Stomach (tissue), 9 donors: ENCODE data around the gene WSB2. TPM values are rescaled to one million over a fixed set of nuclear protein-coding genes. Genes with fewer than 3 reads are reported as not detected.

Experiments used
- DNase-seq, 2 donors: peaks; one replicate each; pipeline versions ENCODE4 v3.0.0 to v3.0.0-alpha.2; 2013 to 2019
- H3K27ac ChIP-seq, 5 donors: fragments of 200-600 bp in 4 of 5; sonication (generic) in 4 of 5; one replicate each; pipeline ENCODE4 v1.5.1; 2013 to 2019; ENCODE audit warnings: mild to moderate bottlenecking in 1 of 5, moderate library complexity in 1 of 5
- H3K27me3 ChIP-seq, 3 donors: fragments of 200-600 bp; sonication (generic); one replicate each; pipeline ENCODE4 v1.5.1; 2017 to 2019; ENCODE audit warnings: mixed run types in 1 of 3
- H3K36me3 ChIP-seq, 4 donors: fragments of 200-600 bp; sonication (generic); 1 replicate in 3 of 4; 2 replicates in 1 of 4; pipeline ENCODE4 v1.5.1; 2016 to 2019
- H3K4me1 ChIP-seq, 4 donors: fragments of 200-600 bp; sonication (generic); one replicate each; pipeline ENCODE4 v1.5.1; 2016 to 2019
- H3K4me3 ChIP-seq, 4 donors: fragments of 200-600 bp; sonication (generic) in 3 of 4; one replicate each; pipeline ENCODE4 v1.5.1; 2016 to 2019; ENCODE audit warnings: mild to moderate bottlenecking in 1 of 4
- H3K9me3 ChIP-seq, 4 donors: fragments of 200-600 bp; sonication (generic); one replicate each; pipeline ENCODE4 v1.5.1; 2016 to 2019
- EP300 ChIP-seq: sonication (generic); formaldehyde crosslinking; IDR thresholded peaks from one replicate; pipeline ENCODE4 v1.6.1; 2017; ENCODE audit warnings: antibody characterized with exemption
- POLR2A ChIP-seq, 4 donors: fragments of 450-650 bp; IDR thresholded peaks; one replicate each; pipeline ENCODE4 v1.6.1; 2016; ENCODE audit warnings: antibody characterized with exemption in 4 of 4, control low read depth in 2 of 4, mild to moderate bottlenecking in 1 of 4, moderate library complexity in 1 of 4
- POLR2AphosphoS5 ChIP-seq, 3 donors: sonication (generic); formaldehyde crosslinking; IDR thresholded peaks; one replicate each; pipeline ENCODE4 v1.6.1; 2016; ENCODE audit warnings: antibody characterized with exemption in 3 of 3
- WGBS, 5 donors: extraction: QIAGEN DNeasy Blood & Tissue Kit in 3 of 5; methylation state at CpG; one replicate each; pipeline versions ENCODE4 v1.1.5 to v1.1.7; 2013 to 2018; 5-methylcytosine and 5-hydroxymethylcytosine counted together
- intact Hi-C: fragments of 100-400 bp; cut with DNase I; formaldehyde crosslinking; loops from one replicate; pipeline ENCODE4 v1.15.1; 2023; ENCODE audit warnings: low total_unique reads
- polyA plus RNA-seq, 3 donors: library from polyadenylated mRNA; stranded (reverse); fragments of 200-250 nt; gene quantifications; one replicate each; pipeline ENCODE4 v1.2.3, GENCODE V29; 2013
- total RNA-seq, 5 donors: library from RNA; depleted of rRNA; stranded (reverse); fragments of >200 nt; gene quantifications; one replicate each; pipeline versions ENCODE4 v1.1.0 to v1.2.3, GENCODE V29; 2014 to 2016
- TF ChIP-seq, protein P1 (sequence below), 7 experiments: fragments of 450-650 bp in 4 of 7; fragments of 200-600 bp in 3 of 7; sonication (generic) in 3 of 7; IDR thresholded peaks; one replicate each; pipeline ENCODE4 v1.5.1; 2016 to 2019; ENCODE audit warnings: antibody characterized with exemption in 7 of 7, control low read depth in 2 of 7, mild to moderate bottlenecking in 1 of 7
- donor health status: healthy with polysubstance abuse.
- donor health status: Bipolar disorder and iron deficiency.
- donor health status: healthy.

The WSB2 gene
- total and polyA plus RNA-seq, 8 donors = 32.4 to 110 (median 79.9) TPM

DNA sequence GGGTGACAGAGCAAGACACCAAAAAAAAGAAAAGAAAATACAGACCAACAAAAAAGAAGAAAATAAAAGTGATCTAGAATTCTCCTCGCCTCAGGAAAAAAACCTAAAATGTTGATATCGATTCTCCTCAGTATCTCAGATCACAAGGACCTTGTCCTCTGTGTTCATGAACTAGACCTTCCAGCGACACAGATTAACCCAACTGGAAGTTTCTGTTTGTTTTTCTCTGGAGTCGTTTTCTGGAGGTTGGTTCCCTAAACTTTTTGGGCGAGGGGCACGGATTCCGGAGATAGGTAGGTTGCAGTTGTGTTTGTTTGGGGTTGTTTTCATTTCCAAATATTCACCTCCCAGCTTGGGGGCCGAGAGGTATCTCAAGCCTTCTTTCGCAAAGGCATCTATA, 45.0 kb downstream of the WSB2 start:
- intact Hi-C loops = no loop called here
- H3K9me3 ChIP-seq = no peaks in the 10 kb centered on the region
- H3K4me3 ChIP-seq = peak overlapping the region; percentile 90 to 96 (median 92)
- WGBS, 5 donors = 11 to 25% (median 21%) methylated on average over 9 of the region's 9 CpGs
- H3K27ac ChIP-seq = peak overlapping the region in 2 of 5 donors; percentile 83 to 84
- no peaks in the 10 kb centered on the region for H3K27me3 ChIP-seq
- DNase-seq = peak in 1 of 2 donors; percentile 12
- no peak for TF ChIP-seq POLR2AphosphoS5 (IDR thresholded peaks at IDR 0.05)
- TF ChIP-seq POLR2A (IDR thresholded peaks at IDR 0.05) = no peak
- TF ChIP-seq, protein P1, sequence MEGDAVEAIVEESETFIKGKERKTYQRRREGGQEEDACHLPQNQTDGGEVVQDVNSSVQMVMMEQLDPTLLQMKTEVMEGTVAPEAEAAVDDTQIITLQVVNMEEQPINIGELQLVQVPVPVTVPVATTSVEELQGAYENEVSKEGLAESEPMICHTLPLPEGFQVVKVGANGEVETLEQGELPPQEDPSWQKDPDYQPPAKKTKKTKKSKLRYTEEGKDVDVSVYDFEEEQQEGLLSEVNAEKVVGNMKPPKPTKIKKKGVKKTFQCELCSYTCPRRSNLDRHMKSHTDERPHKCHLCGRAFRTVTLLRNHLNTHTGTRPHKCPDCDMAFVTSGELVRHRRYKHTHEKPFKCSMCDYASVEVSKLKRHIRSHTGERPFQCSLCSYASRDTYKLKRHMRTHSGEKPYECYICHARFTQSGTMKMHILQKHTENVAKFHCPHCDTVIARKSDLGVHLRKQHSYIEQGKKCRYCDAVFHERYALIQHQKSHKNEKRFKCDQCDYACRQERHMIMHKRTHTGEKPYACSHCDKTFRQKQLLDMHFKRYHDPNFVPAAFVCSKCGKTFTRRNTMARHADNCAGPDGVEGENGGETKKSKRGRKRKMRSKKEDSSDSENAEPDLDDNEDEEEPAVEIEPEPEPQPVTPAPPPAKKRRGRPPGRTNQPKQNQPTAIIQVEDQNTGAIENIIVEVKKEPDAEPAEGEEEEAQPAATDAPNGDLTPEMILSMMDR (IDR thresholded peaks at IDR 0.05) = no peak
- TF ChIP-seq EP300 = no peak
- peaks cover 16 to 22% (median 21%) of the 10 kb centered on the region in 4 donors for H3K36me3 ChIP-seq
- peaks cover 6 to 24% (median 18%) of the 10 kb centered on the region in 4 donors for H3K4me1 ChIP-seq

DNA sequence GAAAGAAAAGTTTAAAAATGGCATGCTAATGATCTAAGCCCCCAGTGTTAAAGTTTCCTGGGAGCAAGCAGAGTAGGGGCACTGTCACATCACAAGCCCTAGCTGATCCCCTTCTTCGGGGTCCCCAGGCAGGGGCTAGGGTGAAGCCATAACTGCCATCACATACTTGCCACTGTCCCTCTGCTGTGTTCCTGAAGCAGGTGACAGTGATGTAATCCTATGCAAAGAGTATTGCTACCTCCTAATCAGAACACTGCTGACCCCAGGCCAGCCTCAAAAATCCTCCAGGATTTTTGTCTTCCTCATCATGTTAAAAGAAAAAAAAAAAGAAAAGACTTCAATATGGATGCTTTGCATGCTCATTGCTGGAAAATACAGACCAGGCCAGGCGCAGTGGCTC, 45.7 kb downstream of the WSB2 start:
- 85 to 98% (median 90%) methylated on average over 2 of the region's 2 CpGs for WGBS, 5 donors
- intact Hi-C loops = no loop called here
- H3K4me1 ChIP-seq = peaks cover 6 to 24% (median 18%) of the 10 kb centered on the region in 4 donors
- peaks cover 12 to 15% (median 15%) of the 10 kb centered on the region in 4 donors for H3K36me3 ChIP-seq
- H3K27me3 ChIP-seq = no peaks in the 10 kb centered on the region
- DNase-seq = no peak
- H3K27ac ChIP-seq = no peak overlapping the region
- TF ChIP-seq, protein P1 (IDR thresholded peaks at IDR 0.05) = no peak
- TF ChIP-seq EP300 (no peak), POLR2AphosphoS5 (IDR thresholded peaks at IDR 0.05) (no peak), POLR2A (IDR thresholded peaks at IDR 0.05) (no peak)
- H3K4me3 ChIP-seq = no peak overlapping the region
- H3K9me3 ChIP-seq = no peaks in the 10 kb centered on the region

DNA sequence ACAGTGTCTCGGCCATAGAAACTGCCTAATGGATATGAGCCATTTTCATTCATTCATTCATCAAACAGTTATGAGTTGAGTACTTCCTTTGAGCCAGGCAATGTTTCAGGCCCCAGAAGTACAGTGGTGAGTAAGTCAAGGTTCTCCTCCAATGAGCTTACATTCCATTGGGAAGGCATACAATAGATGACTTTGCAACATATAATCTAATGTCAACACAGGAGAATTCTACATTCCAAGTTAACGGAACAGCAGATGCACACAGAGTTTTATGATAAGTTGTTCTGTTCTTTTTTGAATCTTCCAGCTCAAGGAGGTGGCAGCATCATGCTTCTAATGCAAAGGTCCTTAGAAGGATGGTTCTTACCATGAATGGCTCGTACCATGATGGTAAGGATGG, 47.7 kb downstream of the WSB2 start:
- 67 to 82% (median 76%) methylated on average over 3 of the region's 3 CpGs for WGBS, 5 donors
- Histone ChIP-seq H3K36me3 (no peaks in the 10 kb centered on the region), H3K9me3 (no peaks in the 10 kb centered on the region), H3K4me1 (peaks cover 6 to 24% (median 18%) of the 10 kb centered on the region in 4 donors), H3K27ac (no peak overlapping the region), H3K27me3 (no peaks in the 10 kb centered on the region), H3K4me3 (no peak overlapping the region)
- intact Hi-C loops = no loop called here
- no peak for DNase-seq
- TF ChIP-seq POLR2A (IDR thresholded peaks at IDR 0.05) (no peak), POLR2AphosphoS5 (IDR thresholded peaks at IDR 0.05) (no peak), EP300 (no peak)
- TF ChIP-seq, protein P1 (IDR thresholded peaks at IDR 0.05) = no peak

DNA sequence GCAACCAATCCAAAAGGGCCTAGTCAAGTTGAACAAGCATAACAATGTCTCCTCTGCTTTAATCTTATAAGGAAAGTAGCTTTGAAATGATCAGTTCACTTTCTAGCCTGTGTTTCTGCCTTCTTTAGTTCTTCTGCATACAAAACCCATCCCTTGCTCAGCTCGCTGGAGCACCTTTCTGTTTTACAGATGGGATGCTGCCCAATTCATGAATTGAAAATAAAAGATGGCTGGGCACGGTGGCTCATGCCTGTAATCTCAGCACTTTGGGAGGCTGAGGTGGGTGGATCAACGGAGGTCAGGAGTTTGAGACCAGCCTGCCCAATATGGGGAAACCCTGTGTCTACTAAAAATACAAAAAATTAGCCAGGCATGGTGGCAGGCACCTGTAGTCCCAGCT, 49.0 kb downstream of the WSB2 start:
- WGBS, 5 donors = 76 to 97% (median 91%) methylated on average over 3 of the region's 3 CpGs
- no peak for DNase-seq
- TF ChIP-seq, protein P1 (IDR thresholded peaks at IDR 0.05) = no peak
- TF ChIP-seq POLR2A (IDR thresholded peaks at IDR 0.05) (no peak), POLR2AphosphoS5 (IDR thresholded peaks at IDR 0.05) (no peak), EP300 (no peak)
- Histone ChIP-seq H3K27me3 (no peaks in the 10 kb centered on the region), H3K9me3 (no peaks in the 10 kb centered on the region), H3K4me3 (no peak overlapping the region), H3K36me3 (no peaks in the 10 kb centered on the region), H3K4me1 (peaks cover 0 to 11% (median 8%) of the 10 kb centered on the region in 4 donors), H3K27ac (no peak overlapping the region)
- intact Hi-C loops = no loop called here
